SK-N-SH (cell line): Measurements from ENCODE around the gene ZBTB38. TPM values are rescaled to one million over a fixed set of nuclear protein-coding genes. Genes with fewer than 3 reads are reported as not detected.

Experiments
- CTCF ChIA-PET: fragments of 300-600, 350-600 bp; formaldehyde crosslinking; extraction: SDS; loops from one replicate; lab custom pipeline; 2021; lab: Yijun Ruan, JAX
- POLR2A ChIA-PET: fragments of 350-600 bp; sonication (Branson Sonifier 250); formaldehyde crosslinking; extraction: SDS; loops from one replicate; lab custom pipeline; 2020; ENCODE audit warnings: antibody characterized with exemption, inconsistent platforms; lab: Yijun Ruan, JAX
- DNase-seq: peaks from one replicate; pipeline ENCODE4 v3.0.0; 2012
- H2AFZ ChIP-seq: fragments of 200-600 bp; sonication (generic); 2 replicates; pipeline ENCODE4 v1.8.1; 2016; ENCODE audit warnings: antibody characterized with exemption, mild to moderate bottlenecking, low read depth
- H3F3A ChIP-seq: fragments of 200-600 bp; sonication (generic); replicated peaks from 2 replicates; pipeline ENCODE3; 2016; ENCODE audit warnings: antibody characterized with exemption, mild to moderate bottlenecking; ENCODE audit not compliant: insufficient read depth
- H3K27ac ChIP-seq, 2 experiments: fragments of 200-500 bp in 1 of 2; fragments of 200-600 bp in 1 of 2; sonication (Bioruptor generic) in 1 of 2; sonication (generic), shearing (Covaris generic) in 1 of 2; 2 replicates each; pipeline versions ENCODE4 v1.5.1 to v1.6.1; 2014 to 2016; ENCODE audit warnings: low read depth in 2 of 2, inconsistent platforms in 1 of 2, low read length in 1 of 2, mild to moderate bottlenecking in 1 of 2, mixed read lengths in 1 of 2
- H3K27me3 ChIP-seq: fragments of 200-600 bp; sonication (generic), shearing (Covaris generic); 2 replicates; pipeline ENCODE4 v1.6.1; 2016; ENCODE audit warnings: mixed run types; ENCODE audit not compliant: insufficient read depth
- H3K36me3 ChIP-seq, 2 experiments: fragments of 200-500 bp in 1 of 2; fragments of 200-600 bp in 1 of 2; sonication (Bioruptor generic) in 1 of 2; sonication (generic) in 1 of 2; replicated peaks in 1 of 2; 2 replicates each; pipeline versions ENCODE3 to v1.5.1; 2014 to 2016; ENCODE audit warnings: low read length in 1 of 2, mild to moderate bottlenecking in 1 of 2; ENCODE audit not compliant: insufficient read depth in 2 of 2, control insufficient read depth in 1 of 2
- H3K4me1 ChIP-seq, 2 experiments: fragments of 200-500 bp in 1 of 2; fragments of 200-600 bp in 1 of 2; sonication (Bioruptor generic) in 1 of 2; sonication (generic), shearing (Covaris generic) in 1 of 2; 2 replicates each; pipeline versions ENCODE4 v1.5.1 to v1.6.1; 2014 to 2016; ENCODE audit warnings: low read depth in 1 of 2, low read length in 1 of 2, mixed run types in 1 of 2; ENCODE audit not compliant: insufficient read depth in 2 of 2, control insufficient read depth in 1 of 2
- H3K4me2 ChIP-seq: fragments of 200-600 bp; sonication (generic), shearing (Covaris generic); 2 replicates; pipeline ENCODE4 v1.6.1; 2017; ENCODE audit warnings: mixed run types
- H3K4me3 ChIP-seq, 2 experiments: fragments of 200-500 bp in 1 of 2; fragments of 200-600 bp in 1 of 2; sonication (Bioruptor generic) in 1 of 2; sonication (generic), shearing (Covaris generic) in 1 of 2; 2 replicates each; pipeline versions ENCODE4 v1.5.1 to v1.8.1; 2014 to 2016; ENCODE audit warnings: low read depth in 2 of 2, inconsistent platforms in 1 of 2, low read length in 1 of 2, mild to moderate bottlenecking in 1 of 2, mixed read lengths in 1 of 2, moderate library complexity in 1 of 2
- H3K79me2 ChIP-seq: fragments of 200-600 bp; sonication (generic); 2 replicates; pipeline ENCODE4 v1.8.1; 2017; ENCODE audit warnings: mild to moderate bottlenecking; ENCODE audit not compliant: insufficient read depth
- H3K9ac ChIP-seq: fragments of 200-600 bp; sonication (generic); 2 replicates; pipeline ENCODE4 v1.6.1; 2017; ENCODE audit warnings: mixed run types
- H3K9me2 ChIP-seq: fragments of 200-600 bp; sonication (generic); 2 replicates; pipeline ENCODE4 v1.6.1; 2017; ENCODE audit warnings: mixed run types
- H3K9me3 ChIP-seq: fragments of 200-600 bp; sonication (generic); 2 replicates; pipeline ENCODE4 v1.6.1; 2017; ENCODE audit warnings: mixed run types, mild to moderate bottlenecking, moderate library complexity
- H4K20me1 ChIP-seq: fragments of 200-600 bp; sonication (generic); 2 replicates; pipeline ENCODE4 v1.6.1; 2017; ENCODE audit warnings: mild to moderate bottlenecking, mixed run types; ENCODE audit not compliant: insufficient read depth
- CHD2 ChIP-seq: fragments of 150-350 bp; IDR thresholded peaks from 2 replicates; pipeline ENCODE4 v1.6.1; 2018; ENCODE audit warnings: low read length; ENCODE audit not compliant: partially characterized antibody
- CTCF ChIP-seq: fragments of 200-600 bp; sonication (generic); IDR thresholded peaks from 2 replicates; pipeline ENCODE4 v1.6.1; 2017; ENCODE audit warnings: antibody characterized with exemption, mild to moderate bottlenecking, moderate library complexity
- EP300 ChIP-seq, 2 experiments: IDR thresholded peaks; 2 replicates each; pipeline versions ENCODE4 v1.4.0 to v1.6.1; 2012; ENCODE audit warnings: borderline replicate concordance in 1 of 2, low read depth in 1 of 2, low read length in 1 of 2
- EZH2phosphoT487 ChIP-seq: fragments of 200-600 bp; sonication (generic); IDR thresholded peaks from 2 replicates; pipeline ENCODE4 v1.6.1; 2017; ENCODE audit warnings: low read depth, mixed run types, mild to moderate bottlenecking, antibody characterized with exemption, moderate library complexity, borderline replicate concordance
- FOSL2 ChIP-seq: IDR thresholded peaks from 2 replicates; pipeline ENCODE4 v1.4.0; 2012; ENCODE audit warnings: low read depth, mild to moderate bottlenecking, moderate library complexity, borderline replicate concordance
- FOXM1 ChIP-seq: IDR thresholded peaks from 2 replicates; pipeline ENCODE4 v1.4.0; 2012; ENCODE audit warnings: low read depth, mild to moderate bottlenecking
- GABPA ChIP-seq: IDR thresholded peaks from 2 replicates; pipeline ENCODE4 v1.4.0; 2012; ENCODE audit warnings: low read depth, mild to moderate bottlenecking
- GATA2 ChIP-seq: sonication (generic); formaldehyde crosslinking; IDR thresholded peaks from 2 replicates; pipeline ENCODE4 v1.5.0; 2020; ENCODE audit warnings: mild to moderate bottlenecking, missing genetic modification reagents
- JUND ChIP-seq: IDR thresholded peaks from 2 replicates; pipeline ENCODE4 v1.4.0; 2012
- MAX ChIP-seq: IDR thresholded peaks from 2 replicates; pipeline ENCODE4 v1.4.0; 2012; ENCODE audit warnings: low read depth
- MXI1 ChIP-seq: IDR thresholded peaks from 2 replicates; pipeline ENCODE4 v1.6.1; 2012; ENCODE audit warnings: mild to moderate bottlenecking, low read depth, low read length, improper control_type of control experiment
- NFIC ChIP-seq: IDR thresholded peaks from 2 replicates; pipeline ENCODE4 v1.4.0; 2012; ENCODE audit warnings: borderline replicate concordance
- PBX3 ChIP-seq: IDR thresholded peaks from 2 replicates; pipeline ENCODE4; 2012
- RAD21 ChIP-seq: IDR thresholded peaks from 2 replicates; pipeline ENCODE4 v1.6.1; 2012; ENCODE audit warnings: mild to moderate bottlenecking, low read length
- RCOR1 ChIP-seq: fragments of 150-350 bp; IDR thresholded peaks from 2 replicates; pipeline ENCODE4 v1.6.1; 2017; ENCODE audit warnings: antibody characterized with exemption, low read length
- RFX5 ChIP-seq: IDR thresholded peaks from 2 replicates; pipeline ENCODE4 v1.6.1; 2012; ENCODE audit warnings: mild to moderate bottlenecking, improper control_type of control experiment, low read length
- RXRA ChIP-seq: IDR thresholded peaks from 2 replicates; pipeline ENCODE4 v1.4.0; 2012; ENCODE audit warnings: low read depth, mild to moderate bottlenecking, borderline replicate concordance
- SIN3A ChIP-seq: IDR thresholded peaks from 2 replicates; pipeline ENCODE4 v1.6.1; 2012; ENCODE audit warnings: low read depth, mild to moderate bottlenecking, low read length, moderate library complexity, borderline replicate concordance
- SMC3 ChIP-seq: IDR thresholded peaks from 2 replicates; pipeline ENCODE4 v1.6.1; 2012; ENCODE audit warnings: low read depth, low read length, improper control_type of control experiment
- TCF12 ChIP-seq: IDR thresholded peaks from 2 replicates; pipeline ENCODE4 v1.4.0; 2012
- TEAD4 ChIP-seq: IDR thresholded peaks from 2 replicates; pipeline ENCODE4 v1.4.0; 2012; ENCODE audit warnings: mild to moderate bottlenecking, borderline replicate concordance; ENCODE audit not compliant: insufficient read depth
- YY1 ChIP-seq: IDR thresholded peaks from 2 replicates; pipeline ENCODE4 v1.4.0; 2012; ENCODE audit warnings: low read depth, mild to moderate bottlenecking
- WGBS: methylation state at CpG from one replicate; pipeline ENCODE4 v1.1.6; 2017; ENCODE audit warnings: low lambda C conversion rate; 5-methylcytosine and 5-hydroxymethylcytosine counted together
- polyA plus RNA-seq, 3 experiments: library from polyadenylated mRNA; depleted of rRNA; stranded (reverse); fragments of >200 nt; gene quantifications; 2 replicates each; pipeline ENCODE4 v1.2.3, GENCODE V29; 2012

The ZBTB38 gene
- polyA plus RNA-seq, 1 of the 3 experiments (the other 2 are of a cell fraction) = 10.1 TPM

GRCh38 chr3:141386126-141386488 lies 17.8 kb downstream of the ZBTB38 start:
- Histone ChIP-seq H3K9ac (peak overlapping the region; percentile 14; the same call in 1 of the 2 replicates), H3K4me3 (peak overlapping the region; percentile 19 to 45; a peak in 3 of 4 replicates), H3K9me2 (no peaks in the 10 kb centered on the region), H3K27ac (peak overlapping the region; percentile 11 to 94; a peak in 3 of 4 replicates), H4K20me1 (no peaks in the 10 kb centered on the region), H3K4me2 (peak overlapping the region; percentile 55; the same call in 1 of the 2 replicates), H3F3A (peaks cover 4% of the 10 kb centered on the region), H3K79me2 (no peaks in the 10 kb centered on the region; the same call in 1 of the 2 replicates), H3K27me3 (no peaks in the 10 kb centered on the region), H3K36me3 (peaks cover 6 to 24% of the 10 kb centered on the region in 2 experiments), H2AFZ (peak overlapping the region; percentile 17; the same call in 1 of the 2 replicates), H3K9me3 (no peaks in the 10 kb centered on the region), H3K4me1 (peaks cover 4 to 19% of the 10 kb centered on the region in 2 experiments; a peak in 3 of 4 replicates)
- 35% methylated on average over 6 of the region's 6 CpGs for WGBS
- TF ChIP-seq EP300 (IDR thresholded peaks at IDR 0.05; ENCODE audit: borderline replicate concordance in 1 of 2, low read depth in 1 of 2, low read length in 1 of 2) = peak in 1 of 2 experiments; percentile 54; a peak in 1 of 4 replicates
- TF ChIP-seq CHD2 = peak; percentile 1
- no peak for TF ChIP-seq GATA2 (CRISPR knock-in tag)
- DNase-seq = no peak
- POLR2A ChIA-PET = interaction anchor here (1.1 to 1.6 kb wide), 4 partner anchors 15 to 101 kb away, joined by 3 to 7 read pairs (median 4); partner anchors contain the start of gene RASA2
- CTCF ChIA-PET = interaction anchor here (0.6 to 6.1 kb wide), 10 partner anchors 15 to 79 kb away, joined by 3 to 42 read pairs (median 9); no protein-coding TSS in a partner anchor

- WGBS = 27% methylated on average over 5 of the region's 5 CpGs
- Histone ChIP-seq H3K79me2 (no peaks in the 10 kb centered on the region; the same call in 1 of the 2 replicates), H4K20me1 (no peaks in the 10 kb centered on the region), H3K4me2 (peak overlapping the region; percentile 55; the same call in 1 of the 2 replicates), H3K27me3 (no peaks in the 10 kb centered on the region), H3K27ac (peak overlapping the region; percentile 11 to 94; a peak in 3 of 4 replicates), H3K36me3 (peaks cover 3 to 20% of the 10 kb centered on the region in 2 experiments)
- CTCF ChIA-PET = interaction anchor here (0.6 to 6.1 kb wide), 9 partner anchors 14 to 78 kb away, joined by 3 to 42 read pairs (median 12); no protein-coding TSS in a partner anchor
- no peak for TF ChIP-seq PBX3
- peak; percentile 19; the same call in 1 of the 2 replicates for TF ChIP-seq YY1
- no peak for TF ChIP-seq RXRA
- TF ChIP-seq EZH2phosphoT487 = no peak
- TF ChIP-seq SIN3A = no peak
- TF ChIP-seq GATA2 (CRISPR knock-in tag) = peak; percentile 68
- peak; percentile 50; the same call in 1 of the 2 replicates for TF ChIP-seq MAX
- TF ChIP-seq CTCF = no peak
- no peak for TF ChIP-seq SMC3
- no peak for TF ChIP-seq TCF12
- TF ChIP-seq RAD21 = 0 out of 2 replicates have a peak, but pooled peaks have one; percentile 9
- TF ChIP-seq NFIC = no peak
- peak; percentile 84 for TF ChIP-seq MXI1
- TF ChIP-seq FOXM1 = no peak
- no peak for TF ChIP-seq JUND
- no peak for TF ChIP-seq TEAD4
- TF ChIP-seq FOSL2 = no peak
- no peak for TF ChIP-seq RCOR1
- TF ChIP-seq GABPA = no peak
- no peak for TF ChIP-seq RFX5
- TF ChIP-seq, all 33 proteins: peak for 5
- Histone ChIP-seq H2AFZ (peak overlapping the region; percentile 54), H3K9me2 (no peaks in the 10 kb centered on the region), H3K4me3 (peak overlapping the region; percentile 19 to 45; a peak in 3 of 4 replicates), H3K9ac (peak overlapping the region; percentile 14; the same call in 1 of the 2 replicates), H3K4me1 (peaks cover 7 to 19% of the 10 kb centered on the region in 2 experiments; a peak in 3 of 4 replicates), H3K9me3 (no peaks in the 10 kb centered on the region), H3F3A (peaks cover 4% of the 10 kb centered on the region)
- POLR2A ChIA-PET = interaction anchor here (1.1 to 1.6 kb wide), 4 partner anchors 15 to 101 kb away, joined by 3 to 7 read pairs (median 4); partner anchors contain the start of gene RASA2
- no peak for DNase-seq
These were observed 18.4 kb downstream of the ZBTB38 start for GRCh38 chr3:141386611-141387111.
